HG02610 (cell line): ENCODE measurements around the gene RCOR1.
"Not testable (repeated sequence)": the region's sequence is repeated elsewhere in the genome, so short reads cannot be mapped to it uniquely, and the experiment has no call there.

Experiments used
- ATAC-seq: cut with Tn5 transposase; IDR thresholded peaks from one replicate; pipeline ENCODE4 v1.9.1; 2021; ENCODE audit warnings: mild to moderate bottlenecking, moderate library complexity; ENCODE audit not compliant: unreplicated experiment

RCOR1 gene

DNA sequence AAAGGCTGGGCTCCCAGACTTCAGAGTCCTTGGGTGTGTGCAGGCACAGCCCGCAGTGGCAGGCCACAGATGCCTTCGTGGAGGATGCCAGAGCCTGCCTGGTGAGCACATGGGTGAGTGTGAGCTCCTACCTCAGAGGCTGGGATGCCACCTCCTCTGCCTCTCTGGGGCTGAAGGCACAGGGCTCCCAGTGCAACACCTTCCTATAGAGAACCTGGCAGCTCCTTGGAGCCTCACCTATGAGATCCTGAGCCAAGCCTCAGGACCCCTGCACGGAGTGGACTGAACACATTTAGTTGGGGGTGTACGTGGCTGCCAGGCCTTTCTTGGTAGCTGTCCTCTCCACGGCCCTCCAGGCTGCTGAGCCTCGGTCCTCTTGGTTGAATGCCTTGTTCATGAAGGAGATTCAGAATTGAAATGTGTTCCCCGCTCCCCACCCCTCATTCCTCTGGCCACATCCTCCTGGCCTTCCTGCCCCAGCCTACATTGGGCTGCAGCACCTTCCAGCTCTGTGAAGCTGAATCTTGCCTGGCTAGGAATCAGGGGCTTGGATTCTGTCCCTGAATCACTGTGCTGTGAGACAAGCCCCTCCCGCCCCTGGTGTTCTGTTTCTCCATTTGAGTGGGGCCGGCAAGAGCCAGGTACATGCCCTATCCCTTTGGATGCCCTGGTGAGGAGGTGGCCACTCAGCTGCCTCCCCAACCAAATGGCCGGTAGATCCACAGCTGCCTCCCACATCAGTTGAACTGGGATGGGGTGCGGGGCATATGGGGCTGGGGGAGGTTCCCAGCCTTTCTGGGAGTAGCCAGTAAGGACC is 146.1 kb downstream of the RCOR1 start:
- ATAC-seq = no peak

DNA sequence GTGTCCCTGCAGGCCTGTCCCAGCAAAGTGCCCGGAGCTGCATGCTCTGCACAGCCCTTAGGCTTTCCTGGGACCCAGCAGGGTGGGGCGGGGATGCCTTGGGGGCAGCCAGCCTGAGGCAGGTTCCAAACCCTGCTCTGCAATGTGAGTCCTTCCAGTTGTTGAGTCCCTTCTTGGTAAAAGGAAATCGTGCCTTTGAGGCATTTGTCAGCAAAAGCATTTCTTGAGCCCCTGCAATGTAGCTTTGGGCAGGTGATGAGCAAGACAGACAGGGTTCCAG is 146.7 kb downstream of the RCOR1 start:
- no peak for ATAC-seq

DNA sequence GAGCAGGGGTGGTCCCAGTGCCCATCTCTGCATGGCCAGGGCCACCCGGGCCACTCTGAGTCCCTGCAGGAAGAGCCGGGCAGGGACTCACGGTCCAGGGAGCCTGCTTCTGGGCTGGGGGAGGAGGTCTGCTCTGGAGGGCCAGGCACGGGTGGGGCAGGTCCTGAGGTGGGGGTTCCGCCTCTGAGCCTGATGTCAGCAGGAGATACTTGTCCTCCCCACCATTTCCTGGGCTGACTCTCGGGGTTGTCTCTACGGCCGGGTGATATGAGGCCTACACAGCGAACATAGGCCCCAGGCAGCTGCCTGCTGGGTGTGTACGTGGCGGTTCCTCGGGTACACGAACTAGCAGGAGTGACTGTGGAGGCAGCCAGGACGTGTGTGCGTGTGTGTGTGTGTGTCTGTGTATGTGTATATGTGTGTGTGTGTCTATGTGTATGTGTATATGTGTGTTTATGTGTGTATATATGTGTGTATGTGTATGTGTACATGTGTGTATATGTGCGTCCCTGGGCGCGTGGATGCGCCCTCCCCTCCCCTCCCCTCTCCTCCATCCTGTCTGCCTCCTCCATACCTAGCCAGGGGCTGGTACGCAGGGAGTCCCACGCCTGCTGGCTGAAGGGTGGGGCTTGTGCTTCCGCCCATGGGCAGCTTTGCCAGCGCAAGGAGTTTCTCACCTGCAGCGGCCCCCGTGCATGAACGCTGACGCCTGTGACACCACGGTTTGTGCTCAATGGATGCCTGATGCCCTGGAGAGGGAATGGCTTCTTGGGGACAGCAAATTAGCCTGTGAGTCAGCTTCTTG is 154.4 kb downstream of the RCOR1 start:
- ATAC-seq = no peak

DNA sequence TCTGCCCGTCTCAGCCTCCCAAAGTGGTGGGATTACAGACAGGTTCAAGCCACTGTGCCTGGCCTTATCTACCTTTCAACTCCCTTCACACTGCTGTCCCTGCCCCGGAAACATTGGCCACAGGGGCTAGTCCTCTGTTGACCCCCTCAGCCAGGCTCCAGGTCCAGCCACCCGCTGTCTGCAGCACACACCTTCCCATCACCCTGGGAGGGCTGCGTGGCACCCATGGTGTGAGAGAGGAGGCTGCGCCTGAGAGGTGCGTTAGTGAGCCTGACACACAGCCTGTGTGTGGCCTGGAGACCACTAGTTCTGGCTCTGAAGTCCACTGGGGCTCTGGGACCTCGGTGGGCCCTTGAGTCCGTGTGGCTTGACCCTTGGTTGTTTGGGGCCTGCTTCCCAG is 156.4 kb downstream of the RCOR1 start:
- ATAC-seq = no peak

DNA sequence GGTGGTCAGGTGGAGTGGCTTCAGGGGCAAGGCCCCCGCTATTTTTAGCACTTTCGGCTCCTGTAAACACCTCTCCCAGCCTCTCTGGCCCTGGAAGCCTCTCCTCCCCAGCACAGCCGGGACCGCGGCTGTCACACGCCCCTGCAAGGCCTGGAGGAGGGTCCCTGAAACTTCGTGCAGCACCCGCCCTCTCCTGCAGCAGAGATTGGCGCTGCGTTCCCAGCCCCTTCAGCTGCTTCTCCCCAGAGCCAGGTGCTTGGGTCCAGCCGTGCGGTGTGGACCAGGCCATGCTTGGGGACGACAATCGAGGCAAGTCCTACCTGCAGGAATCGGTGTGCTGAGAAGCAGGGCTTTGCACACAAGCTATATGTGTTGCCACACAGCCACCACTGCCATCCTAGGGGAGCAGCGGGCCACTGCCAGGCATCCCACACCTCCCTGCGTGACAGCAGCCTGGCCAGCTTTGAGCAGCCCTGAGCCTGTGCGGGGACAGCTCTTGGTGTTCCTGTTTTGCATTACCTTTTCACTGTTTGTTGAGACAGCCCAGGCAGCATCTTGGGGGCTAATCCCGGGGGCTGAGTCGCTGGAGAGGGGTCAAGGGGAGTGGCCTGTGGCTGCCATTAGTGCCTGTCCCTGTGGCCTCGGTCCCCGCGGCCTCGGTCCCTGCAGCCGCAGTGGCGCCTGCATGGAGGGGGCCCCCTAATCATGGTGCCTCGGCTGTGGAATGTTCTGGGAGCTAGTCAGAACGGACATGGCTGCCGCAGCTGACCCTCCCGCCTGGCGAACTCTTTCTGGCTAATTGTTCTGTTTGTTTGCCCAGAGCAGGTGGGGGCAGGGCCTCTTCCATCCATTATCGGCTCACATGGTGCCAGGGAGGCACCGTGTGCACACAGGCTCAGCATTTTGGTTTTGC is 157.2 kb downstream of the RCOR1 start:
- ATAC-seq = no peak

DNA sequence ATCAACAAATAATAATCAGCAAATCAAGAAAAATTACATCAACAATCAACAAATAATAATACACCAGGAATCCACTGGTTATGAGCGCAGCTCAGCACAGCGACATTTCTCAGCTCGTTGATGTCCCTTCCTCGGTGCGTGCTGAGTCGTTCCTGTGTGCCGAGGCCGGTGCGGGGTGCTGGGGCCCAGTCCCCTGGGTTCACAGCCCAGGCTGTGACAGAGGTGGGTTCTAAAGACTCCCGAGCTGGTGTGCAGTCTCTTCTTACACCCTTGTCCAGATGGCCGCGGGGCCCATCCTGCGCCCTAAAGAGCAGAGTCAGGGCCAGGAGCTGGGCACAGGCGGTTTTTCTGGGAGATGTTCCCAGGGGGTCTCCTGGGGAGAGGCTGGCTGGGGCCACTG is 157.9 kb downstream of the RCOR1 start:
- ATAC-seq = no peak

DNA sequence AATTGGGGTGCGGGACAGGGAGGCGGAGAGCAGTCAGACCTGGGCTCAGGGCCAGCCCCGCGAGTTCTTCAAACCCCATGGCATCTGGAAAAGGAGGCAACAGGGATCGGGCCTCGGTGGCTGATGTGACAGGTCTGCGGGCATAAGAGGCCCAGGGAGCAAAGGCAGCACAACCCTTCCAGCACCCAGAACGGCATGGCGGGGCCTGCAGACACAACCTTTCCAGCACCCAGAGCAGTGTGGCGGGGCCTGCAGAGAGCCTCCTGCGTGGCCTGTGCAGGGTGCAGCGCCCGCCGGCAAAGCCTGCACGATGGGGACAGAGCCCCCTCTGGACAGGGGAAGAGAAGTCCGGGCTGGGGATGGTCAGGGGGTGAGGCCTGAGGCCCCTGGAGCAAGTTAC is 158.6 kb downstream of the RCOR1 start:
- no peak for ATAC-seq

DNA sequence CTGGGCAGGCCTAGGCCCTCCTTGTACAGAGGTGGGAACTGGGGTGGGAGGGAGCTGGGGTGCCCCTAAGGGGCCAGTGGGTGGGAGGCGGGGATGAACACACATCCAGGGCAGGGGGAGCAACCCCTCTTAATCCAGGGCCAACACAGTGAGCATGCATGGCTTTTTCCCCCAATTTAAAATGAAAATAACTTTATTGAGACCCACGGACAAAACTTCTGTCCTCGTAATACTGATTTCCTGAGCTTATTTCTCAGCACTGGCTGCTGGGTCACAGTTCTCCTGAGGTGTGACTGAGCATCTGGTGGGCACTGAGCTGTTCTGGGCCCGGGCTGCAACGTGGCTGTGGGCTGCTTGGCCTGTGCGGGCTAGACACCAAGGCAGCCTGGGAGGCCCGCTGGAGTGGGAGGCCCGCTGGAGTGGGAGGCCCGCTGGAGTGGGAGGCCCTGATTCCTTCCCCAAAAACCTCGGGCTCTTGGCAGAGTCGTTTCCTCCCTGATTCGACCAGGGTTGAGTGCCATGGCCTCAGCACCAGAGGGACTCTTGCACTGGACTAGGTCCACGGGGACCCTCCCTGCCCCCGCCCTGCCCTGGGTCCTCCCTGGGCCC is 159.9 kb downstream of the RCOR1 start:
- no peak for ATAC-seq

DNA sequence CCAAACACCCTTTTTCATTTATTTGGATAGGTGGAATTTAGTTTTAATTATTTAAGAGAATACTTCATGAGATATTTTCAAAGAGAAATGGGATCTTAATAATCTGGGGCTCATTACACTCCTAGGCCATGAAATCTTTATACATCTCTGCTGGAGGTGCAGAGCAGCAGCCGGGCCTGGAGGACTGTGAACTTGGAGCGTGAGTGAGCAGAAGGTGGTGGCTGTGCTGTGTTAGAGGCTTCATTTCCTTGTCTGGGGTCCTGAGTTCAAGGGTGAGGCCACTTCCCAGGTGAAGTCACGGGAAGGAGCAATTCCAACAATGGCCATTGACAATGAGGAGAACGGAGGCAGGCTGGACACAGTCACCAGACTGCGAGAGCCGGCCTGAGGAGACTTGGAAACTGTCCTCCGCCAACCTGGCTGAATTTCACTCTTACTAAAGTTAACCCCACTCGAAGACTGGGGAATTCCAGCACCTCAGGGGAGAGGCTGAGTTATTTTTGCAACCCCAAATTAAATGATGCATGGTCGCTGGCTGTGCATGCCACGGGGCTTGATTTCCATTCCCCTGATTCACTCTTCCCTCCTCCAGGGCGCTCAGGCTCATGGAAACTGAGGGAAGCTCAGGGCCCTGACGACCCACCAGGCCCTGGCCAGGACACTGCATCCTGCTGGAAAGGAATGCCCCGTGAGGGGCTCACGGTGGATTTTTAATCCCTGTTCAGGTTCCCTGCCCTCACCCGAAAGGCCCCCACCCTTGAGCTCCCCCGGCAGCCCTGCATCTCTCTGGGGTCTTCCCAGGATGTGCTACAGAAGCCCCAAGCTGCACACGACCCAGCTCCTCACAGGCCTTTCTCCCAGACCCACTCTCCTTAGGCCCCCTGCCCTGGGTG is 162.2 kb downstream of the RCOR1 start:
- peak; percentile 70 for ATAC-seq

DNA sequence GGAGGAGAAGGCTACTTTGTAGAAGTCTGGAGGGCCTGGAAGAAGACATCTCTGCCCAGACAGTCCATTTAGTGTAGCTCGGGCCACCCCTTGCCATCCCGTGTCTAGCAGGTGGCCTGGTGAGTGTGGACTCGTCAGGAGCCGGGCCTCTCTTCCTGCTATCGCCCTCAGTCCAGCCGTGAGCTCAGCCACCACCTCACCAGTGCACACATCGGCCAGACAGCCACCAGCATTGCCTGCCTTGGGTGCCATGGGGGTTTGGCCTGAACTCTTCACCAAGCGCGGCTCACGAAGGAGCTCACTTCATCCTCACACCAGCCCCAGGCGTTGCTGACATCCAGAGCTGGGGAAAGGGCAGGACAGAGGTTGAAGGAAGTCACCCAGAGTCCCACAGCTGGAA is 165.2 kb downstream of the RCOR1 start:
- no peak for ATAC-seq

DNA sequence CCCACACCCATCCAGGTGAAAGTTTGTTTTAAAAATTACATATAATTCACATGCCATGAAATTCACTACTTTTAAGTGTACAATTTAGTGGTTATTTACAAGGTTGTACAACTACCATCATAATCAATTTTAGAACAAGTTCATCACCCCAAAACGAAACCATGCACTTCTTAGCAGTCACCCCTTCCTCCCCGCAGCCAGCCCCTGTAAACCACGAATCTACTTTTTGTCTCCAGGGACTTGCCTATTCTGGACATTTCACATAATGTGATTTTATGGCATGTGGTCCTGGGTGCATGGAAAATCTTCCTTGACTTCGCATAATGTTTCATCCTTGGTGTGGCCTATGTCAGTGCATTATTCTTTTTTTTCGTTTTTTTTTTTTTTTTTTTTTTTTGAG is 165.6 kb downstream of the RCOR1 start:
- no peak for ATAC-seq

DNA sequence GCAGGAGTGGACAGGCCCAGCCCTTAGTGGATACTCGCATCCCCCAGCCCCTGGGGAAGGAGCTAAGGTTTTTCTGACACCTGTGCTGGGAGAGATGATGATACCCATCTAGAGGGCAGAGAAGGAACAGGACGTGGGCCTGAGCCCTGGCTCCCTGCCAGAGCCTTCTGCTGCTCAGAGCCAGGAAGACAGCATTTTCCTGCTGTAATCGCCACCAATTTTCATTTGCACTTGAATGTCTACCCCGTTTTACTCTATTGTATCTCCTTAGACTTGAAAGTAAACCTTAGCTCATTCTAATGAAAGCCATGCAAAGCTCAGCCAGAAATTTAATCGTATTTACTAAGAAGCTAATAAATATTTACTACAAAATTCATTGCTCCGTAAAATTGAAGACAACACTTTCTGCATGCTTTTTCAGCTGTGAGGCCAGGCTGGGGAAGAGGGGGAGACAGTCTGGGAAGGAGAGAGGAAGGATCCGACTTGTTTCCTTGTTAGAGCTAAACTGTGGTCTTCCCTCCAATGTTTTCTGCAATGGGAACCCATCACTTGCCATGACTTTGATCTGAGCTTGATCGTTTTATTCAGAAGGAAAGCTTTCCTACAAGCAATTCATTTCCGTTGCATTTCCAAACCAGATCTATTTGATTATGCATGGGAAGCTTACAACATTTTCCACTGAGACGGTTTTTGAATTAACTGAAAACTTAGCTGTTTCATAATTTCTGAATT is 167.2 kb downstream of the RCOR1 start:
- no peak for ATAC-seq

DNA sequence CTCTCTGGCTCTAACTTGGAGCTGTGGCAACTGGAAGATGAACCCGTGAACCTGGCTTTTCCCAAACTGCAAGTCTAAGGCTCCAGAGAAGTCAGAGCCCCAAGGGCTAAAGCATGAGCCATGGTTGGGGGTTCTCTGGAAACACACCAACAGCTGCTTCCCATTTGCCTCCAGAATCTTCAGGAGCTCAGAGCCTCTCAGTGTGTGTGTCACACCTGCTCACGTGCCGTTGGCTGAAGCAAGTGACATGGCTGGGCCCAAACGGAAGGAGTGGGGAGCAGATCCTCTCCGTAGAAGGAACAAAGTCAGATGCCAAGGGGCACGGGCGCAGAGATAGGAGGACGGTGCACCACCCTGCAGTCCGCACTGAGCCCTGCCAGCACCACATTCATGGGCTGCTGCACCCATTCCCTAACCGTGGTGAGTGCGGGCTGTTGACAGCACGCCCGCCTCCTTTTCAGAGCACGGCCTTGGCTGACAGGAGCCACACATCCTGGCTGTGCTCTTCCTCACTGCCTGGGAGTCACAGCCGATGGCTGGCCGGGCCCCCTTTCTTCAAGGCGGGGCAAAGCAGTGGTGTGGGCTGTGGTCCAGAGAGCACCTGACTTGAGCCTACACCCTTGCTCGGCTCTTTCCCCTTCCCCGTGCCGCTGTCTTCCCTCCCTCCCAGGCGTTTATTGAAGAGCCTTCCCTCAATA is 168.2 kb downstream of the RCOR1 start:
- no peak for ATAC-seq

DNA sequence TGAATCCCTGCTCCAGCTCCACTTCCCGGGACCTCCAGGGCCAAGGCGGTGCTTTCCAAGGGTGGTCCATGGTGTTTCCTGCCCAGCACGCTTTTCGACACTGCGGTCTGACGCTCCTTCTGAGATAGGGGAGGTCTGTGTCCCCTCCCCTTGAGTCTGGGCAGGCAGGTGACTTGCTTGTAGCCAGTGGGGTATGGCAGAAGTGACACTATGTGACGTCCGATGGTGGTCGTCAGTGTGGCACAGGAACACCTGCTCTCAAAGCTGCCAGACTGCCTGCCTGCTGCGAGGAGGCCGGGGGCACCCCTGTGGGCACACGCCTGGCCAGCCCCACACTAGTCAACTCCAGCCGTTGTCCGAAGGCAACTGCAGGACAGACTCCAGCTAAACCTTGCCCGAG is 168.8 kb downstream of the RCOR1 start:
- ATAC-seq = no peak

DNA sequence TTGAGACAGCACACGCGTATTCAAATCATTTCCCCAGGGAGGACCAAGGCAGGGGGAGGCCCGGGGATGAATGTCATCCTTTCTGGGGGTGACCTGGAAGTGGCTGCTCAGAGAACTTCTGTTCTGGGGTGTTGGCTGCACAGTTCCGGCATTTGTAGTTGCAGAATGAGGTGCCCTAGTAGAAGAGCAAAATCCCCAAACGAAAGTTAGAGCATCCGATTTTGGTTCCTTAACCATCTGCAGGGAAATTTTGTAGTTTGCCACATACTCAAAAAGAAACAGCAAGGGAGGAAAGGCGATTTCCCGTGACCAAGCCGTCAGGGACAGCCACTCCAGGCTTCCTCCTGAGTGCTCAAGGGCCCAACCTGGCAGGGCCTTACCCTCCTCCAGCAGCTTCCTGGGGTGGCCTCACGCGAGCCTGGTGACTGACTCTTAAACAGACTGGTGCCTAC is 171.8 kb downstream of the RCOR1 start:
- peak; percentile 81 for ATAC-seq

DNA sequence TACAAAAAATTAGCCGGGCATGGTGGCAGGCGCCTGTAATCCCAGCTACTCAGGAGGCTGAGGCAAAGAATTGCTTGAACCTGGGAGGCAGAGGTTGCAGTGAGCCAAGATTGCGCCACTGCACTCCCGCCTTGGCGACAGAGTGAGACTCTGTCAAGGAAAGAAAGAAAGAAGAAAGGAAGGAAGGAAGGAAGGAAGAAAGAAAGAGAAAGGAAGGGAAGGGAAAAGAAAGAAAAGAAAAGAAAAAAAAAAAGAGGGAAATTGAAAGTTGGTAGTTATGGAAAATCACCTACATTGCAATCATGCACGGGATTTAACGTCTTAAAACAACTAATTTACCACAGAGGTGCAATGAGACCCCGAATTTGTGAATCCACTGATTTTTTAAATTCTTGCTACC is 173.3 kb downstream of the RCOR1 start:
- not testable (repeated sequence) for ATAC-seq

DNA sequence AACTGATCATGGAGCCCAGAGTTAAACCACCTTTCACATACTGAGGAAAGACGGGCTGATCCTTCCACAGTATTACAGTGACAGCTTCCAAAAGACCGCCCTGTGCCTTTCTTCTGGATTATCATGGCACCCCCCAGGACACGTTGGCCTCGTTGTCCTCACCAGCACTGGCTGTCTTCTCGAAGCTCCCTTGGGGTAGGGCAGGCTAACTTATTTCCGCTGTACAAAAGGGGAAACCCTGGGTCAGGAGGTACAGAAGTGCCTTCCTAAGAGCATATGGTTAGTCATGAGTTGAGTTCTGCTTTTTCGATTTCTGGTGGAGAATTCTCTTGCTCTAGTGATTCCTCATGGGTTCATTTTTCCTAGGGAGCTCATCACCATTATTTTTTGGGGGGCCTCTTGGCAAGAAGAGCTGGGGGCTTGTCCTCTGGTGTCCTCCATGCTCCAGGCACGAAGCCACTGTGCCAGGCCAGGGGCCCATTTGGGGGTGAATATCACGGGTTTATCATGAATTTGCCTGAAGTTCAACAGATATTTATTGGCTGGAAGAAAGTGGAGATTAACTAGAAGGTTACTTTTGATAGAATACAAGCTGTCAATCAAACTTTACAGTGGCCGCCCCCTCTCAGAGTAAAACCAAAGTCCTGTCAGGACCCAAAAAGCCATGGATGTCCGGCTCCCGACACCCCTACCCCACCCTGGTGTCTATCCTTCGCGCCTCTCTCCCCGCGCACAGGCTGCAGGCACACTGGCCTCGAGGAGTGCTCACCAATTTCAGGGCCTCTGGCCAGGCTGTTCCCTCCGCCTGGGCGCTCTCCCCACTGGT is 176.0 kb downstream of the RCOR1 start:
- ATAC-seq = peak; percentile 58

DNA sequence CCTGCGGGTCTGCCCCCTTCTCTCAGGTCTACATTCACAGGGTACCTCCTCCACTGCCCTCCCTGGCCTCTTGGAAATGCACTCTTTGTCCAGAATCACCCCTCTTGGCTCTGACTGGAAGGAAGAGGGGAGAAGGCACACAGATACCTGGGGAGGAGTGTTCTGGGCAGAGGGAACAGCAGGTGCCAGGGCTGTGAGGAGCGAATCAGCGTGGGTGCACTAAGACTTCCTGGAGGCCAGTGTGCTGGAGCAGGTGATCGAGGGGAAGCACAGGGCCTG is 176.5 kb downstream of the RCOR1 start:
- ATAC-seq = no peak
